ENCODE results near the gene CHRND.
A peak's percentile ranks its signal among the peaks of the same experiment; 100 is the strongest.

The CHRND gene

GRCh38 chr2:232522623-232523401 is 3.1 kb upstream of the CHRND start:
- Histone ChIP-seq H3K36me3 (ENCODE audit: insufficient read depth, low read length) (no peaks in the 10 kb centered on the region), H3K4me1 (ENCODE audit: insufficient read depth, low read length) (peaks cover 3% of the 10 kb centered on the region), H3K27me3 (ENCODE audit: insufficient read depth, low read length) (peaks cover 68% of the 10 kb centered on the region), H3K9me3 (ENCODE audit: insufficient read depth, low read depth, low read length) (no peaks in the 10 kb centered on the region), H3K4me3 (ENCODE audit: low read length) (peak overlapping the region; percentile 49), H3K9ac (ENCODE audit: low read depth, low read length) (no peak overlapping the region), H3K27ac (ENCODE audit: low read depth, low read length) (no peak overlapping the region)
- WGBS = 35% methylated on average over 46 of the region's 46 CpGs

- H3K4me3 ChIP-seq (ENCODE audit: low read length) = peak overlapping the region; percentile 49
- H3K36me3 ChIP-seq (ENCODE audit: insufficient read depth, low read length) = no peaks in the 10 kb centered on the region
- no peak overlapping the region for H3K9ac ChIP-seq (ENCODE audit: low read depth, low read length)
- WGBS = 15% methylated on average over 16 of the region's 16 CpGs
- peaks cover 69% of the 10 kb centered on the region for H3K27me3 ChIP-seq (ENCODE audit: insufficient read depth, low read length)
- peaks cover 3% of the 10 kb centered on the region for H3K4me1 ChIP-seq (ENCODE audit: insufficient read depth, low read length)
- H3K9me3 ChIP-seq (ENCODE audit: insufficient read depth, low read depth, low read length) = no peaks in the 10 kb centered on the region
- H3K27ac ChIP-seq (ENCODE audit: low read depth, low read length) = no peak overlapping the region
These were observed 2.6 kb upstream of the CHRND start for GRCh38 chr2:232523402-232523681.

GRCh38 chr2:232523682-232524597 is 2.0 kb upstream of the CHRND start:
- H3K9ac ChIP-seq (ENCODE audit: low read depth, low read length) = no peak overlapping the region
- no peaks in the 10 kb centered on the region for H3K36me3 ChIP-seq (ENCODE audit: insufficient read depth, low read length)
- H3K4me1 ChIP-seq (ENCODE audit: insufficient read depth, low read length) = peaks cover 3% of the 10 kb centered on the region
- H3K27me3 ChIP-seq (ENCODE audit: insufficient read depth, low read length) = peaks cover 64% of the 10 kb centered on the region
- H3K9me3 ChIP-seq (ENCODE audit: insufficient read depth, low read depth, low read length) = no peaks in the 10 kb centered on the region
- no peak overlapping the region for H3K27ac ChIP-seq (ENCODE audit: low read depth, low read length)
- H3K4me3 ChIP-seq (ENCODE audit: low read length) = peak overlapping the region; percentile 49
- 2% methylated on average over 75 of the region's 75 CpGs for WGBS

GRCh38 chr2:232524771-232525170 is 1.2 kb upstream of the CHRND start:
- 68% methylated on average over 6 of the region's 6 CpGs for WGBS
- Histone ChIP-seq H3K9me3 (ENCODE audit: insufficient read depth, low read depth, low read length) (no peaks in the 10 kb centered on the region), H3K36me3 (ENCODE audit: insufficient read depth, low read length) (no peaks in the 10 kb centered on the region), H3K27me3 (ENCODE audit: insufficient read depth, low read length) (peaks cover 57% of the 10 kb centered on the region), H3K4me3 (ENCODE audit: low read length) (no peak overlapping the region; the same call in 1 of the 2 replicates), H3K9ac (ENCODE audit: low read depth, low read length) (no peak overlapping the region), H3K4me1 (ENCODE audit: insufficient read depth, low read length) (peaks cover 3% of the 10 kb centered on the region), H3K27ac (ENCODE audit: low read depth, low read length) (no peak overlapping the region)

GRCh38 chr2:232525199-232525598 is 761 bp upstream of the CHRND start:
- Histone ChIP-seq H3K9me3 (ENCODE audit: insufficient read depth, low read depth, low read length) (no peaks in the 10 kb centered on the region), H3K9ac (ENCODE audit: low read depth, low read length) (no peak overlapping the region), H3K27ac (ENCODE audit: low read depth, low read length) (no peak overlapping the region), H3K4me1 (ENCODE audit: insufficient read depth, low read length) (peaks cover 3% of the 10 kb centered on the region), H3K36me3 (ENCODE audit: insufficient read depth, low read length) (no peaks in the 10 kb centered on the region), H3K27me3 (ENCODE audit: insufficient read depth, low read length) (peaks cover 55% of the 10 kb centered on the region), H3K4me3 (ENCODE audit: low read length) (no peak overlapping the region)
- WGBS = 80% methylated on average over 14 of the region's 14 CpGs

- Histone ChIP-seq H3K4me1 (ENCODE audit: insufficient read depth, low read length) (peaks cover 3% of the 10 kb centered on the region), H3K36me3 (ENCODE audit: insufficient read depth, low read length) (no peaks in the 10 kb centered on the region), H3K27me3 (ENCODE audit: insufficient read depth, low read length) (peaks cover 42% of the 10 kb centered on the region), H3K9ac (ENCODE audit: low read depth, low read length) (no peak overlapping the region), H3K9me3 (ENCODE audit: insufficient read depth, low read depth, low read length) (no peaks in the 10 kb centered on the region), H3K4me3 (ENCODE audit: low read length) (no peak overlapping the region), H3K27ac (ENCODE audit: low read depth, low read length) (no peak overlapping the region)
- 66% methylated on average over 11 of the region's 13 CpGs for WGBS
These were observed 497 bp downstream of the CHRND start for GRCh38 chr2:232526372-232526941.

- WGBS = 84% methylated on average over 6 of the region's 6 CpGs
- Histone ChIP-seq H3K36me3 (ENCODE audit: insufficient read depth, low read length) (no peaks in the 10 kb centered on the region), H3K9ac (ENCODE audit: low read depth, low read length) (no peak overlapping the region), H3K4me3 (ENCODE audit: low read length) (no peak overlapping the region), H3K9me3 (ENCODE audit: insufficient read depth, low read depth, low read length) (no peaks in the 10 kb centered on the region), H3K27ac (ENCODE audit: low read depth, low read length) (no peak overlapping the region), H3K27me3 (ENCODE audit: insufficient read depth, low read length) (peaks cover 27% of the 10 kb centered on the region), H3K4me1 (ENCODE audit: insufficient read depth, low read length) (peaks cover 3% of the 10 kb centered on the region)
These were observed 2.0 kb downstream of the CHRND start for GRCh38 chr2:232527905-232528470.

- Histone ChIP-seq H3K36me3 (ENCODE audit: insufficient read depth, low read length) (no peaks in the 10 kb centered on the region), H3K9ac (ENCODE audit: low read depth, low read length) (no peak overlapping the region), H3K27me3 (ENCODE audit: insufficient read depth, low read length) (peaks cover 18% of the 10 kb centered on the region), H3K4me3 (ENCODE audit: low read length) (no peak overlapping the region), H3K27ac (ENCODE audit: low read depth, low read length) (no peak overlapping the region), H3K4me1 (ENCODE audit: insufficient read depth, low read length) (peaks cover 3% of the 10 kb centered on the region), H3K9me3 (ENCODE audit: insufficient read depth, low read depth, low read length) (no peaks in the 10 kb centered on the region)
- 91% methylated on average over 11 of the region's 11 CpGs for WGBS
These were observed 2.9 kb downstream of the CHRND start for GRCh38 chr2:232528746-232529460.

- 93% methylated on average over 17 of the region's 17 CpGs for WGBS
- H3K9ac ChIP-seq (ENCODE audit: low read depth, low read length) = no peak overlapping the region
- no peaks in the 10 kb centered on the region for H3K36me3 ChIP-seq (ENCODE audit: insufficient read depth, low read length)
- no peaks in the 10 kb centered on the region for H3K9me3 ChIP-seq (ENCODE audit: insufficient read depth, low read depth, low read length)
- no peak overlapping the region for H3K4me3 ChIP-seq (ENCODE audit: low read length)
- no peak overlapping the region for H3K27ac ChIP-seq (ENCODE audit: low read depth, low read length)
- H3K4me1 ChIP-seq (ENCODE audit: insufficient read depth, low read length) = no peaks in the 10 kb centered on the region
- H3K27me3 ChIP-seq (ENCODE audit: insufficient read depth, low read length) = peaks cover 7% of the 10 kb centered on the region
These were observed 4.0 kb downstream of the CHRND start for GRCh38 chr2:232529806-232530547.

GRCh38 chr2:232530626-232531260 is 4.8 kb downstream of the CHRND start:
- peaks cover 3% of the 10 kb centered on the region; the same call in 1 of the 2 replicates for H3K27me3 ChIP-seq (ENCODE audit: insufficient read depth, low read length)
- no peak overlapping the region for H3K27ac ChIP-seq (ENCODE audit: low read depth, low read length)
- H3K9ac ChIP-seq (ENCODE audit: low read depth, low read length) = no peak overlapping the region
- no peaks in the 10 kb centered on the region for H3K36me3 ChIP-seq (ENCODE audit: insufficient read depth, low read length)
- H3K9me3 ChIP-seq (ENCODE audit: insufficient read depth, low read depth, low read length) = no peaks in the 10 kb centered on the region
- no peaks in the 10 kb centered on the region for H3K4me1 ChIP-seq (ENCODE audit: insufficient read depth, low read length)
- no peak overlapping the region for H3K4me3 ChIP-seq (ENCODE audit: low read length)
- WGBS = 88% methylated on average over 9 of the region's 9 CpGs
